Hematopoietic multipotent progenitor cell treated with erythropoietin and hydrocortisone succinate and interleukin-3 and kit ligand, for 6 days (in vitro differentiated cells): ENCODE measurements around the gene PANK4.
"Not testable (repeated sequence)": the region's sequence is repeated elsewhere in the genome, so short reads cannot be mapped to it uniquely, and the experiment has no call there.

Experiments
- DNase-seq: peaks from one replicate; pipeline ENCODE4 v3.0.0-alpha.2; 2015

The PANK4 gene

DNA sequence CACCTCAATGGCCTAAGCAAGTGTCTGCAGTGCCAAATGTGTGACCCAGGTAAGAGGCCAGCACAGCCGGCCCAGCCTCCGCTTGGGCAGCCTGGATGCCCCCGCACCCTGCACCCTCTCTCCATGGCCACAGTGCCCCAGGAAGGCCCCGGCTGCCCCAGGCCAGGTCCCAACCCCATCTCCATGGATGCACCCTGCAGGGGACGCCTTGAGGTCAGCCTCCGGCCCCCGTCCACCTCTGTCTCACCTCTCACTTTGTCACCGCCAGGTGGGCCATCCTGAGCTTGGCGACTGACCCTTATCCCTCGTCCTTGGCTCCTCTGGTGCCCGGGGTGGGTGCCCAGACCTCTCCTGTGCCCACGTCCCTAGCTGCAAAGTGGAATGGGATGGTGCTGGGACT is 32.0 kb upstream of the PANK4 start:
- DNase-seq, result no peak

DNA sequence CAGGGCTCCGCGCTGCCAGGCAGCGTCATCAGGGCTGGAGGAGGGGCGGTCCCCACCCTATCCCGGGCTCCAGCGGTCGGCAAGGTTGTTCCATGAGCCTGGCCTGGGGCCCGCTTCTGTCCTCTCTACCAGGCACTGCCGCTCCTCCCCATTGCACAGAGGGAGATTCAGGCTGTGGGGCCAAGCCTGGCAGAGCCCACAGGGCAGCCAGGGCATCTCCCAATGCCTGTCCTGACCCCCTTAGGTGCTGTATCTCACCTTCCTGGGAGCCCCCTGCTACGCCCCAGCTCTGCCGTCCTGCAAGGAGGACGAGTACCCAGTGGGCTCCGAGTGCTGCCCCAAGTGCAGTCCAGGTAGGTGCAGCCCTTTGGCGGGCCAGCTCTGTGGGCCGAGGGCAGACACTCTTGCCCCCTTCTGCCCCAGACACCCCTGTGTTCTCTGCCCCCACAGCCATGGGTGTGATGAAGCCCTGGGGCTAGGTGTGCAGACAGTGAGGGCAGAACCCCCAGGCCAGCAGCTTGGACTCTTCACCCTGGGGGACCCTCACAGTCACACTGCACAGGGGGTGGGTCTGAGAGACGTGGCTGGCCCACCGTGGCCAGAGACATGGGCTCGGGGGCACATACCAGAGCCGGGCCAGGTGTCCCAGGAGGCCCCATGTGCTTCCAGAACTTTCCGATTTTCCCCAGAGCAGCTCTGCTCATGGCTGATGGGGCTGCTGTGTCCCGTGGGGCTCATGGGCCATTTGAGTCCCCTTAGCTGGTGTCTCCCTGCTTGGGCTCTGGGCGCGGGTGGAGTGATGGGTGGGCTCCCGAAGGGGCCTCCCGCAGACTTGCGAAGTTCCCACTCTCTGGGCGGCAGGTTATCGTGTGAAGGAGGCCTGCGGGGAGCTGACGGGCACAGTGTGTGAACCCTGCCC is 31.3 kb upstream of the PANK4 start:
- no peak for DNase-seq

DNA sequence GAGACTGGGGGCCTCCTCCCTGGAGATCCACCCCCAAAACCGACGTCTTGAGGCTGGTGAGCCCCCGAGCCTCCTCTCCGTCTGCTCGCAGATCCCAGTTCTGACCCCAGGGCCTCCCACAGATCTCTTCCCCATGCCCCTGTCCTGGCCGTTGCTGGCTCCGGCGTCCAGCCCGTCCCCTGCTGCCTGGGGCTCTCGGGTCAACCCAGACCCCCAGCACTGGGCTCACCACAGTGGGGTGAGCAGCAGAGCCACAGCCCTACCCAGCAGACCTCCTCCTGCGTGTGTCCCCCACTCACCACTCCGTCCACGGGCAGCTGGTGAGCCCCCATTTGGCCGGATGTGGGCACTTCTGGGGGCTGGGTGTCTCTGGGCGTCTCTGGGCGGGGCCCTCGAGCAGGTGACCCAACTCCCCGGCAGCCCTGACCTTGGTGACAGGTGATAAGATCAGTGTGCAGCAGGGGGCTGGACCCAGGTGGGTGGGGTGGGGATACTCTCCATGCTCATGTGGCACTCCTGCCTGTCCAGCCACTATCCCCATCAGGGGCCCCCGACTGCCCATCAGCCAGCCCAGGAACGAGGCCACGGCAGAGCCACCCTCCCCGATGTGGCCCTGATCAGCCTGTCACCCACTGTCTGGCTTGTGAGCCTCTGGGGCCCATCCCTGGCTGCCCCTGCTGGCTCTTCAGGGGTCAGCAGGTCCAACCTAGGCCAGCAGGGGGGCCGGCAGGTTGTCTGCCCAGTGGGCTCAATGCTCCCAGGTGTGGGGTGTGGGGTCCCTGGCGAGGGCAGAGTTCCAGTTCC is 30.5 kb upstream of the PANK4 start:
- peak; percentile 62 for DNase-seq

DNA sequence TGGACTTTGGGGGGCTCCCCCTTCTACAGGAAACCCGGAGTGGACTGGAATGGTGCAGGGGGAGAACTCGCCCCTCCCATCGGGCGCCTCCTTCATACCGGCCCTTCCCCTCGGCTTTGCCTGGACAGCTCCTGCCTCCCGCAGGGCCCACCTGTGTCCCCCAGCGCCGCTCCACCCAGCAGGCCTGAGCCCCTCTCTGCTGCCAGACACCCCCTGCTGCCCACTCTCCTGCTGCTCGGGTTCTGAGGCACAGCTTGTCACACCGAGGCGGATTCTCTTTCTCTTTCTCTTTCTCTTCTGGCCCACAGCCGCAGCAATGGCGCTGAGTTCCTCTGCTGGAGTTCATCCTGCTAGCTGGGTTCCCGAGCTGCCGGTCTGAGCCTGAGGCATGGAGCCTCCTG is 29.9 kb upstream of the PANK4 start, which contains the start of gene TNFRSF14:
TSS of gene TNFRSF14 (plus strand) at position 95 of the 401 bp plus-strand sequence. CDS start at position 389, 294 bp downstream.
- peak; percentile 78 for DNase-seq

DNA sequence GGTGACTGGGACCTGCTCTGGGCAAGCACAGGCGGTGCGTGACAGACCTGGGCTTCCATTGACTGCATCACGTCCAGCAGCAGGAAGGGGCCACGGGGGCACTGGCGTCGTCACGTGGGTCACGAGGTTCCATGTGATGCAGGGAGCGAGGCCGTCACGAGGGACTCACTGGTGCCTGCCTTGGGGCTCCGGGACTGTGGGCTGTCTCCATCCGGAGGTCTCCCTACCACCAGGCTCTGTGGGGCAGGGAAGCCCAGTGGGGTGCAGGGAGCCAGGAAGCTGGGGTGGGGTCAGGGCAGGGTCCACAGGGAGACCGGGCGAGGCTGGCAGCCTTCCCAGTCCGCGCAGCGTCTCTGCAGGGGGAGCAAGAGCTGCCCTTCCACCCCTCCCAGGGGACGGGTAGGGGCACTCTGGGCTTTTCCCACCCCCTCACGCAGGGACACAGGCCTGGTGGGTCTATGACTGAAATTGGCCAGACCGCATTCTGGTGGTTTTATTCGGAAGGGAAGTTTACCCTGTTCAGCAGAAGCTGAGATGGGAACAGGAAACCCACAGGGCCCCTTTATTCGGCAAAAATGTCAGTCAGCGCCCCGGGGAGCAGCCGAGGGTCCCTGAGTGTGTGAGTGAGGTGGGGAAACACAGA is 29.4 kb upstream of the PANK4 start:
- peak; percentile 80 for DNase-seq

DNA sequence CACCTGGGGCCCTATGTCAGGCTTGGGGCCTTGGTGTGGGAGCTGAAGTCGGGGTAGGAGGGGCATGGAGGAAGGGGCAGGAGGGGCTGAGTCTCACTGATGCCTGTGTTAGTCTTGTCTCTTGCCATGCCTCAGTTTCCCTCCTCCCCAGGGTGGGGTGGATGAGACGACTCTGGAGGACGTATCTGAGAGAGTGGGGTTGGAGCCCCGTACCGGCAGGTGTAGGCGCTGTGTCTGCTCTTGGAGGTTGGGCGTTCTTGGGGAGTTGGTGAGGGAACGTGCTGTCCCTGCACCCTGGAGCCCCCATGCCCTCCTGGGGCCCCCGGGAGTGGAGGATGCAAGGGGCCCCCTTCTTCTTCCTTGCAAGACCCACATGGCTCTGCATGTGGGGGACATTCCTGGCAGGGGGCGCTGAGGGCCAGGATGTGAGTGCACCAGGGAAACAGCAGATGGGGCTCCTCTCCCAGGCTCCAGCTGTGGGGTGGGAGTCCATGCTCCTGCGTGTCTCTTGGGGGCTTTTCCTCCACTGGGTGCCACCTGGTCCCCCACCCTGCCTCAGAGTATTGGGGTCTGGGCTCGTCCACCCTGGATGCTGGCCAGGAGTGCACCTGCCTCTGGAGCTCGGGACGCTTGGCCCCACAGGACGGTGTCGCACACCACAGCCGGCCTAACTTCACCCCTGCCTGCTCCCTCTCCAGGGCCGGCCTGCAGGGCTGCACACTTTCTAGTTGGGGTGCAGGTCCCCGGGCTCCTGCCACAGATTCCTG is 28.4 kb upstream of the PANK4 start:
- peak; percentile 77 for DNase-seq

DNA sequence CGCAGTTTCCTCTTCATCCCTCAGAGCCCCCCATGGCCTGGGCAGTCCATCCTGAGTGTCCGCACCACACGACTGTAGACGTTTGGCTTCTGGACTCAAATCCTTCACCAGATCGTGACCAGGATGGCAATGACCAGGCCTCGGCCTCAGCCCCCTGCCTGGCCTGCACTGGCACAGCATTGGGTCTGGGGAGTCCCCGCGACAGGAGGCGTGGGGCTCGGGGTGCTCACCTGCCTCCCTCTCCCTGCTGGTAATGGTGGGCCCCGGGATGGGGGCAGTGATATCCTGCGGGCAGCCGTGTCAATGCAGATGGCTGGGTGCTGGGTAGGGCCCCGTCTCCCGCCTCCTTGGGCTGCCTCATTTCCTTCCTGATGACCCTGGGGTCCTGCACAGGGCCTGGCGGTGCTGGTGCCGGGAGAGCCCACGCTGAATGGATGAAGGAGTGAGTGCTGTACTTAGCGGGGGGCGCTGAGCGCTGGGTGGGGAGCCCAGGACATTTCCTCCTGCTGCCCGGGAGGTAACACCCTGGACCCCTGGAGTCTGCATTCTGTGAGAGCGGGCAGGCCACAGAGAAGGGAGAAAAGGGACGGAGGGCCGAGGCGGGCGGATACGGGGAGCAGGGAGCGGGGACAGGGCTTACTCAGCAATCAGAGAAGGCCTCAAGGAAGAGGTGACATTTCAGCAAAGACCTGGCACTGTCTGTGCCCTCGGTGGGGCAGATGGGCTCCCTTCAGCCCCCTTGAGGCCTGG is 27.6 kb upstream of the PANK4 start:
- DNase-seq, result no peak

DNA sequence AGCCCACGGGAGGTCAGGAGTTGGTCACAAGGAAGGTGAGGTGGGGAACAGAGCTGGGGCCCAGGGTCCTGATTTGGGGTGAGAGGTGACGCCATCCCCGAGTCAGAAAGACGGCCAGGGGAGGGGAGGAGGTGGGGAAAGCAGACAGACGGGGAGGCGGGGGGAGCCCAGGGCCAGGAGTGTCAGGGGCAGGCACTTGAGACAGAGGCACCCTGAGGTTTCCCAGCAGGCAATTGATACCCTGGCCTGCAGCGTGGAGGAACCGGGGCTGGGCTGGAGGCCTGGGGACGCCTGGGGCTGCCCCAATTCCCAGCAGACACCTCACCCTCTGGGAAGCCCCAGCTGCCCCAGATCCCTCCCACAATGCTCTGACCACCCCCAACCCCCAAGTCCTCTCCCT is 26.7 kb upstream of the PANK4 start:
- not testable (repeated sequence) for DNase-seq

DNA sequence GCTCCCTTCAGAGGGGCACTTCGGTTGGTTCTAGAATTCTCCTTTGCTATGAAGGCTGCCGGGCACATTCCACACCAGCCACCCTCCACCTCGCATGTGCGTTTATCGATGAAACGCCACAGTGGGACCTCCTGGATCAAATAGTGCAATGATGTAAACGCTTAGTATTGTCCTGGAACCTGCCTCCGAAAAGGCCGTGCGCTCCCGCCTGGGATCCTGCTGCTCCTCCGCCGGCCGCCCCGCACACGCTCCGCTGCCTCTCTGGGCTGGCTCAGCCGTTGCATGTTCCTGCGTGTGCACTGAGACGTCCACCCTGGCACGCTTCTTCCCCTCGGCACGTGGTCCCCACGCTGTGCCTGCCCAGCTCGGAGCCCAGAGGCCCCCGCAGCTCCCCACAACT is 25.8 kb upstream of the PANK4 start:
- no peak for DNase-seq

DNA sequence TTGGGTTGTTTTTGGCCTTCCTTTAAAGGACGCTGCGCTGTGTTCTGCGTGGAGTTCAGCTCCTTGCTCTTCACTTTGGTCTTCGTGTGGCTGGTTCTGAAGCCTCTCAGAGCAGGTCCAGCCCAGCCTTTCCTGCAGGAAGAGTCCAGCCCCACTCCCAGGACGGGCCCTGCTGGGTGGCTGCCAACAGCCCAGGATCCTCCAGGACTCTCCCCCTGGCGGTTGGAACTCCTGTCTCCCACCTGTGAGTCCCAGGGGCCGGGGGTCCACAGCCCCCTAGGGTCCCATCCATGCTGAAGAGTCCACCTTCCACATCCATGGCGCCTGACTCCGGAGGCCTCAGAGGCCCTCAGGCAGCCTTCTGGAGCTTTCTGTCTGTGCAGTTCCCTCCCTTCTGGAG is 25.1 kb upstream of the PANK4 start:
- DNase-seq, result not testable (repeated sequence)

DNA sequence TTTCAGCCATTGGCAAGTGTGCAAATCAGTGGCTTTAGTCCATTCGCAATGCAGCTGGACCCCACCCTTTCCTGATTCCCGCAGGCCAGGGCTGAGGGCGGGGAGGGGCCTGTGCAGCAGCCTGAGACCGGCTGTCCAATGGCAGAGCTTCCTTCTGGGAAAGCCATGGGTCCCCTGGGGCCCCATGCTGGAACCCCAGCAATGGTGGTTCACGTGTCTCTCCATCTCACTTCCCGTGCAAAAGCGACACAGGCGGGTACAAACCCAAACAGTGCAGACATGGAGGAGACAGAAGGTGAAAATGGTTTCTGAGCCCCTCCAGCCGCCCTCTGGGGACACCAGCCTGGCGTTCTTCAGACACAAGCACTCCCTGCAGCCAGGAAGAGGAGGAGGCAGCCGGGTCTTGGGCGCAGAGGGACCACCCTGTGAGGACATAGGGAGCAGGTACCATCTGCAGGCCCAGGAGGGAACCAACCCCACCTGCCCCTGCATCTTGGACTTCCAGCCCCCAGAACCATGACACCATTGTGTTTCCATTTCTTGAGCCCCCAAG is 24.0 kb upstream of the PANK4 start:
- not testable (repeated sequence) for DNase-seq

DNA sequence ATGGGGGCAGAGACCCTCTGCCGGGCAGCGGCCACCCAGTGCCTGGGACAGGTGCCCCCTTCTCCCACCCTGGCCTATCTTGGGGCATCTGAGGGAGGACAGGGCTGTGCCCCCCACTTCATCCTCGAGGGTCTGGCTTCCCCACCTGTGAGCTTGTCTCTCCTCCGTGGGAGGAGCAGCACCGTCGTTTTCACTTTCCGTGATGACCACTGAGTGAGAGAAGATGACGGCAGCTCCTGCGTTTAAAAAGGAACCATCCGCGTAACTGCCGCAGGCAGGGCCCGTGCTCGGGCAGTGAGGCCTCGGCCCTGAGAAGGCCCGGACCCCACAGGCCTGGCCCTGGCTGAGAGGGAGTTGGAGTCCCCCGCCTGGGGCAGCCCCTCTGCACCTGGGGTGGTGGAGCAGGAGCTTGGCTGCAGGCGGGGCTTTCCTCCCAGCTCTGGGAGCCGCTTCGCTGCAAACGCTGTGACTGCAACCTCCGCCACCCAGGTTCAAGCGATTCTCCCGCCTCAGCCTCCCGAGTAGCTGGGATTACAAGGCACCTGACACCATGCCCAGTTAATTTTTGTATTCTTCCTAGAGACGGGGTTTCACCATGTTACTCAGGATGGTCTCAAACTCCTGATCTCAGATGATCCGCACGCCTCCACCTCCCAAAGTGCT is 23.1 kb upstream of the PANK4 start:
- DNase-seq, result not testable (repeated sequence)

DNA sequence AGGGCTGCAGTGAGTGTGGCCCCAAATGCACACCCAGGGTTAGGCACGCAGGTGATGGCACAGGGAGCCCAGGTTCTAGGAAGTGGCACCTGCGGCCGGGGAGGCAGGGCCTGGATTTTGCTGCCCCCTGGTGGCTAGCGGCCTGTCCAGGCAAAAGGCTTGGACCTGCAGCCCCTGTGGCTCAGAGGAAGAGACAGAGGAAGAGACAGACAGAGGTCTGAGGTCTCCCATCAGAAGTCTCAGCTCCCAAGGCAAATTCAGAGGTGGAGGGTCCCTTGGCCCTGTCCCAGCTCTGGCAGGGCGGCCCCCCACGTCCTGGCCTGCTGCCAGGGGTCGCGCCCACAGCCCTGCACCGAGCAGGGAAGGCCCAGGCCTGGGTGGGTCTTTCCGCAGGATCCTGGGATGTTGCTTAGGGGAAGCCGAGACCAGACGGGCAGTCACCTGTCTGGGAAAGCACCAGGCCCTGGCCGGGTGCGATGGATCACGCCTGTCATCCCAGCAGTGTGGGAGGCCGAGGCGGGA is 21.7 kb upstream of the PANK4 start:
- DNase-seq, result peak; percentile 91

DNA sequence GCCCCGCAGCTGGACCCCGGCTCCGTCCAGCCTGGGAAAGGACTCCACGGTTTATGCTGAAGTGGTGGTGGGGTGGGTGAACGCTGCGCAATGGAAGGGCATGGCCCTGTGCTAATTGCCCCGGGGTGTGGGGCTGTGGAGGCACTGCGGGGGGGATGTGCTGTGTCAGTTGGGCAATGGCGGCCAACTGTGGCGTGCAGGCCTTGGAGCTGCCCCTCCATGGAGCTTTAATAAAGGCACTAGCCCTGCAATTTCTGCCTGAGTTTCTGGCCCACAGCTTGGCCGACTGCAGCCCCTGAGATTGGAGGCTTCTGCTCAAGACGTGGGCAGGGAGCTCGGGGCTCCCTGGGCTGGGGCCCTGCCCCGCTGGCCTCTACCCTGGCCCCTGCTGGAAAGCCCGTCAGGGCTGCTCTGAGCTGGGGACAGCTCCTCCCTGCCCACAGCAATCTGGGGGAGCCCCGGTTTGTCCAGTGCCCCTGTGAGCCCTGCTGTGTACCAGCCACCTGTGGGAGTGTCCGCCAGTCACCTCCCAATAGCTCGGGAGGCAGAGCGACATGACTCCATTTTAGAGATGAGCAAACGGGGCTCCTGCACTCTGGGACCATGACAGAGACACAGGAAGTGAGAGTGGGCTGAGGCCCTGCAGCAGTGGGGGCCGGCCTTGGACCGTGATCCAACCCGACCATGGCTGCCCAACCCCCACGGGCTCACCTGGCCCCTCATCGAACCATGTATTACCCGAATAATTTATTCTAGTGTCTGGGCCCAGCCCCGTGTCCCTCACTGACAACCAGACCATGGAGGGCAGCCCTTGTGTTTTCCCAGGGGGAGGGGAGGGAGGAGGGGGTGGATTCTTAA is 21.0 kb upstream of the PANK4 start:
- peak; percentile 43 for DNase-seq

DNA sequence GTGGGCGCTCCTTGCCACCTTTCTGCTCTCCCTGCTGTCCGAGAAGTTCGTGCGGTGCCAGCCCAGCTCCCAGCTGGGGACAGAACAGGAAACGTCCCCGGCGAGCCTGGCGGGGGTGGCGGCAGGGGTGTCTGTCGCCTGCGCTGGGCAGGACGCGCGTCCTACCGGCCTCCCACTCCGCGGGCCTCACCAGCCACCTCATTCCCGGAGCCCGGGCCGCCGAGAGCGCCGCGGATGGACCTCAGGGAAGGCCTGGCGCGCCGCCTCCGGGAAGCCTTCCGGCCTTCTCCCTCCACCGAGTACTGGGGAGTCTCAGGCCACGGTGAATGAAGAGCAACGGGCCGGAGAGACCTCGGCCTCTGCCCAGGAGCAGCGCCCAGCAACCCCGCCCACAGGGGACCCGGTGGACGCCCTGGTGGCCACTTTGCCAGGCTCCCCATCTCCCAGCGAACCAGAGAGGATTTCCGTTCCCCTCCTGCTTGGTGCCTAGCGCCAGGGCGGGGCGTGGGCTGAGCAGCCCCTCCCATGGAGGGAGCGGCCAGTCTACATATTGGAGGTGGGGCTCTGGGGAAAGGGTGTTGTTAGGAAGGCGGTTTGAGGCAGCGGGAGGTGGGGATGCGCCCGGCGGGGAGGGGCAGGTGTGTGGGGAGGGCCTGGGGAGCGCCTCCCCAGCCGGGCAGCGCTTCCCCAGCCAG is 20.3 kb upstream of the PANK4 start:
- DNase-seq, result peak; percentile 98

DNA sequence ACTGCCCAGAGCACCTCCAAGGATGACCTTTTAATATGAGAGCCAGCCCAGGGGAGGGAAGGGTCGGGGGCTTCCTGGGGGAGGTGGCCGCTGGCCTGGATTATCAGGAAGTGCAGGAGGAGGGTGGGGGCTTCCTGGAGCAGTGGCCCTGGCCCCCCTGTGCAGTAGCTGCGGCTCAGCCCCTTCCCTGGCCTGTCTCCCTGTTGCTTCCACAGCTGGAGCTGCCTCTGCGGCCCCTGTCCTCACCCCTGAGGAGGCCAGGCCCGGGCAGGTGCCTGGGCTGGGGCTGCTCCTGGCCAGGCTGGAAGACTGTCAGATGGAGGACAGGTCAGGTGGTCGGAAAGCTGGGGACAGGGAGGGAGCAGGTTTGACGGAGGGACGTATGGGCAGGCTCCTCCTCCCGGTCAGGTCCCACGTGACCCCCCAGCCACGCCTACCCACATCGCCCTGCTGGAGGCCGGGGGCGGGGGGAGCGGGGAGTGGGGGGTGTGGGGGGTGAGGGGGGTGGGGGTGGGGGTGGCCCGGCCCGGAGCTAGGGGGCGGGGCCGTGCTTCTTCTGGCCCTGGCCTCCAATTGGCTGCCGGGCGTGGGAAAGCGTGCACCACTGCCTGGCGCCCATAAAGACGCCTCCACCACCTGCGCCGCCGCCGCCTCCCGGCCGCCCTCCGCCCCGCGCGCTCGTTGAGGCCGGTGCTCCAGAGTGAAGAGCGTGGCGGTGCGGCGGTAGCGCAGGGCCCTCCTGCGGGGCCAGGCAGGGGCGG is 19.5 kb upstream of the PANK4 start:
- DNase-seq, result peak; percentile 97

DNA sequence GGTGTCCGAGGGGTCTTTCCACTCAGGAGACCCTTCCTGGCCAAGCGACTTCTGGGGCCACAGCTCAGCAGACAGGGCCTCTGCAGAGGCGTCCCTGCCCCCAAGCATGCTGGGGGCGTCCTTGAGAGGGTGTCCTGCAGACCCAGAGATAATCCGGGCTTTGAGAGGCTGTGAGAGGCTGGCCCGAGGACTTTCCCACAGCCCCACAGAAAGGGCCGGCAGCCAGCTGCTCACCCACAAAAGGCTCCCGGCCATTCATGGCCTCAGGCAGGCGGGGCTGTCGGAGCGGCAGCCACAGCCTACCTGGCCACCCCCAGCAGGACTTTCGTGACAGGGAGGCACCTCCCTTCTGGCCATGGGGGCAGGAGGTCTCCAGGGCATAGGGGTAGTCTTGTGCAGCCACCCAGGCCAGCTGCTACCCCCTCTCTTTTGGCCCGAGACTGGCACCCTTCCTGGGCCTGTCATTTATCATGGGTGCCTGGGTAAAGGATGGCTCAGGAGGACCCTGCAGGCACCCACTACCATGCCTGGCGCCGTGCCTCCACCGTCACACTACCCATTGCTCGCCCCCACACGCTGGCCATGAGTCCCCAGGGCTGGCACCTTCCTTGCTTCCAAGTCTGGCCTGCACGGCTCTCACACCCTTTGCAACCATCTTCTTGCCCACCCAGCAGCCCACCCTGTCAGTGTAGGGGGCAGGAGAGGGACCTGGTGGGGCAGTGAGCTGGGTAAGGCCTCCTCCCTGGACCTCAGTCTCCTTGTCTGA is 18.7 kb upstream of the PANK4 start:
- DNase-seq, result peak; percentile 69
